NCI-H146 (cell line): ENCODE measurements around the gene SPACA9.

ENCODE experiments used
- DNase-seq: peaks from one replicate; lab custom pipeline; 2025; lab: John Stamatoyannopoulos, UW

SPACA9 gene

DNA sequence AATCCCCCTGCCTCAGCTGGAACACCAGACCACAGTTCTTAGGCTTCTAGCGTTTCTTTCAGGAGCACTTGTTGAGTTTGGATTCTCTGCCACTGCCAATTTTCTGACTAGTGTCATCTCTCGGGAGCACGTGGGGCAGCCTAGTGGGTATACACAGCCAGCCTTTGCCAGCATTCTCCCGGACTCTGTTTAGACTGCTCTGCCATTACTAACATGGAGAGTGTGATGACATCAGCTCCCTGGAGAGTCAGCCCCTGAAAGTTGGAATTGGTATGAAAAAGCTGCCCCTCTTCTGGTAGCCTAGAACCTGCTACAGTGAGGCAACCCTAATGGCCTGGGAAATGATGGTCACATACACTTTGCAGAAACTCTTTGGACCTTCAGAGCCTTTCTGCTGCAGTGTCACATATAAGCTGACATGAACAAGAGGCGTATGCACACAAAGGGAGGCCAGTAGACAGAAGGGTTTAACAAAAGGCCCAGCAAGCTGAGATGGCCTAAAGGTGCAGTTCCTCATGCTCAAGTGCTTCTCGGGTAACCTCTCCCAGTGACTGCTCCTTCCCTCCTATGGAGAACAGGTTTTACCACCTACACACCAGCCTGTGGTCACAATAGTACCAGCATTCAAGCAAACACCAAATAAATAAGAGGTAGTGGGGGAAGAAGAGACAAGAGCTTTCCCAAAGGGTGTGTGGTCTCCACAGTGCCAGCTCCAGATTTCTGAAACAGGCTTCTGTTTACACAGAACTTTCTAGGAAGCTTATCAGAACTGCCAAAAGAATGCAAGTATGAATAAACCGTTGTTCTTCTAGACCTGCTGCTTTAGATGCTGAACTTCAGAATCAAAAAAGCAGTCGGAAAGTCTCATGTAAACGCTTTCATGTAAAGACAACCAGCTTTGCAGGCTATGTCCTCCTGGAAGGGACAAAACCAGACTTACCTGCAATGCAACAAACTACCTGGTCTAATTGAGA is 16.5 kb downstream of the SPACA9 start:
- DNase-seq: no peak

DNA sequence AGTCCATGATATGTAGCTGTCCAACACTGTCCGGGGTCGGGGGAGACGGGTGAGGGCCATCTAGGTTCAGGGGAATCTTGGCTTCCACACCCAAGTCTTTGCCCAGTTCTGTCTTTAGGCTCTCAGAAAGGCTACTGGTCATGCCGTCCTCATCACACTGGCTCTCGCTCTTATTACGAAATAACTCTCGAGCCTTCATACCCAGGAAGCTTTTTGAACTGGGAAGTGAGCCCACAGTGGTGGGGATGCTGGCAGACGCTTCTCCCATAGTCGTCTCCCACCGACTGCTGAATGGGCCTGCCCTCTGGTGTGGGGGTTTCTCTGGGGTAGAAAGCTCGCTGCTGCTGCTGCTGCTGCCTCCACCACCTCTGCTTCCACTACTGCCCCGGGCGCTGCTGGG is 17.6 kb downstream of the SPACA9 start:
- no peak for DNase-seq

DNA sequence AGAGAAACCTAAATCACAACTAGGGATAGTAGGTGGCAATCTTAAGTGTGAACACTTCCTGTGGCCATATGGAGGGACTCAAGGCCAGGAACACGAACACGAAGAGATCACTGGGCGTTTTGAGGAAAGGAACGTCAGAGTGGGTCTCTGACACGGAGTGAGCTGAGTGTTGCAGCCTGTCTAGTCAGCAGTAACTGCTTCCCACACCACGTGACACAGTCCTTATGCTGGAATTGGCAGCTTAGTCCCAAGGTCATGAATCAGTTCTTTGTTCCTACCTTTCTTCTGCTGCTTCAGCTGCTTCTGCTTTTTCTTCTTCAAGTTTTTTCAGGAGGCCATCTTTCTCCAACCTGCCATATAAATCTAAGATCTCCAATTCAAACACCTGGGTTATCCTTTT is 18.2 kb downstream of the SPACA9 start:
- no peak for DNase-seq

DNA sequence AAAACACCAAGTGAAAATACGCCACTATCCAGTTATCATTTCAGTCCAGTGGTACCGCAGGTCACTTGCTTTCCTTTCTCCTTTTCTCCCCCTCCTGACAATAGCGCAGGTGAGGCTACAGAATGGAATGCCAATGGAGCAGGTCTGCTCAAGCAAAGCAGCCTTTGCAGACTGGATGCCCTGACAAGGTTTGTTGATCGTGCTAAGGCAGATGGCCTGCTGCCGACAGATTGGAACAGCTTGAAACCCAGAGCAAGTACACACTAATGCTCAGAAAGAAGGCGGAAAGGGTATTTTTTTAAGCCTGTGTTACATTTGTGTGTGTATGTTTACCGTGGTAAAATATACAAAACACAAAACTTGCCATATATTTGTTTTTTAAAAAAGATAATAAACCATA is 19.4 kb downstream of the SPACA9 start:
- DNase-seq: no peak

DNA sequence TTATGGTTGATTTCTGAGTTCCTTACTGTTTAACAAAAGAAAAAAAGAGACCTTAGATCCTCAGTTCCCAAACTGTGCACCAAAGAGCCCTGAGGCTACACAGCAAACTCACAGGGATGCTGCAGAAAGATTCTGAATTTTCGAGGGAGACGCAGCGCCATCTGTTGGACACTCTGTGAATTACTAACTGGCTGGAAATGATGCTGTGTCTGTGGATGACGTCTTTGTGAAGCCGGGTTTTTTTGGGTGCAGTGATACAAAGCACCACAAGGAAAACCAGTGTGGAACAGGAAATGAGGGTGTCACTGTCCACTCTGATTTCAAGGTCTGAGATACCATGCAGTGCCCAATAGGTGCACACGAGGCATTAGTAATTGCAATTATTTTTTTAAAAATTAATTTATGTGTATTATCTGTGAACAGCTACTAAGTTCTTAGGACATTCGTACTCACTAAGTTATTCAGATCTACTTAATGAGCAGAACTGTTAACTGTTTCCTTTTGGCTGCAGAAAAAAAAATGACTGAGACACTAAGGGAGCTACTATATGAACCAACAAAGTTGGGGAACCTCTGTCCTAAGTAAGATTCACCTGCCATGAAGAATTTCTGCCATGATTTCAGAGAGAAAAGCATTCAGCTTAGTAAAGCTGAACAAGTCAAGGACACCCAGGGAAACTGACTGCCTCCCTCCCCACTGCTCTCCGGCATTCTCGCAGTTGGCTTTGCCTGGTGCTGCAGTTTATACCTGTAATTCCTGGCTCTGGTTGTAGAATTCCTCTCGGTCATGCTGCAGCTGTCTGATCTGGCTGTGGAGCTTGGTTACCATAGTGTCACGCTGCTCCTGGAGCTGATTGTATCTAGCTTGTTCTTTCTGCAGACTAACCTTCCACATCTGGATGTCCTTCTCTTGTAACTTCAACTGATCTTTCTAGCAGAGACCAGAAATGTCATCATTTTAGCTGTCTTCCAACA is 23.4 kb downstream of the SPACA9 start:
- DNase-seq: peak; percentile 25

DNA sequence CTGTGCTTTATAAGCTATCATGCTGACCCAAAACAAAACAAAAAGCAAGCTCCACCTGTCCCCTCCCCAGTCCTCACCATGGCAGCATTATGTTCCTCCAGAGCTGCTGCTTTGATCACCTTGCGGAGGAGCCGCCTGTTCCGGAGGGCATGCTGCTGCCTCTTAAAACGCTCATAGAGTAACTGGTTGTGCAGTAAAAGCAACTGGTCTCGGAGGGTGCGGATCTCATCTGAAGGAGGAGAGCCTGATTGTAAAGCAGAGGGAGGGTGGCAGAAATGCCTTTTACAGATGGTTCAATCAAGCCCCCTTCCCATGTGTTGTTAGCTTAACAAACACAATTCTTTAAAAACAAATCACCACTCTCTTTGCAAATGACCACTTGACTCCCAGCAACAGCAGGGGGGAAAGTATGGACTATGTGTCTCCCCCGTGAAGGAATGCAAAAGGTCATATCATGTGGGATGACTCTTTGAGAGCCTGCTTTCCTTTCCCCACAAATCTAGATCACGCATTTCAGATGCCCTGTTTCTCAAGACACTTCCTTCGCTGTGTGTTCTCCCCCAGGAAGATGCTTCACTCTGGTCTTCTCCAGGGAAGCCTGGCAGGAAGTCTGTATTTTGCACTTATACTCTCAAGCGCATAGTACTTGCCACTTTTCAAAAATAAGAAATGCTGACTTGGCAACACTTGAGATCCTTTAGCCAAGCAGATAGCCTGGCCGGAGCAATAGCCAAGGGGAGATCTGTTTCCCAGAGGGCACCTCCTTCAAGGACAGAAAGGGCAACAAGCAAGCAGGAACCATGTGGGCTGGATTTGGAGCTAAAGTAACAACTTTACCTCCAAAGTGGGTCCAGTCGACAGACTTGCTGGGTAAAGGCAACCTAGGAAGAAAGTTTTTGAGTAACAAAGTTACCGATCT is 25.1 kb downstream of the SPACA9 start:
- DNase-seq: no peak

DNA sequence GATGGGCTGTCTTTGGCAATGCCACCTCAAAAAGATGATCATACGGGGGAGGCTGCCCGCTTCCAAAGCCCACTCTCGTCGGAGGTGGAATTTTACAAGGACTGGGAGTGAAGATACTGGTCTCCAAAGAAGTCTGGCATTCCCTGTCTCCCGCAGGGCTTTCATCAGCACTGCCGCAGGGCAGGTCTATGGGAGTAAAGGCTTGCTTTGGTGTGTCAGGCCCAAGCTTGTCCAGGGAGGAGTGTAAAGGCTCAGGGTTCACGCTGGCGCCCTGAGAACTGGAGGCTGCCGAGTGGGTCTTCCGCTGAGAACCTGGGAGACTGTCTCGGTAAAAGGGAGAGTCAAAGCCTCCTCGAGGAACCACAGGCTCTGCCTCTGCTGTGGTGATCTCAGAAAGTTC is 27.0 kb downstream of the SPACA9 start:
- no peak for DNase-seq

DNA sequence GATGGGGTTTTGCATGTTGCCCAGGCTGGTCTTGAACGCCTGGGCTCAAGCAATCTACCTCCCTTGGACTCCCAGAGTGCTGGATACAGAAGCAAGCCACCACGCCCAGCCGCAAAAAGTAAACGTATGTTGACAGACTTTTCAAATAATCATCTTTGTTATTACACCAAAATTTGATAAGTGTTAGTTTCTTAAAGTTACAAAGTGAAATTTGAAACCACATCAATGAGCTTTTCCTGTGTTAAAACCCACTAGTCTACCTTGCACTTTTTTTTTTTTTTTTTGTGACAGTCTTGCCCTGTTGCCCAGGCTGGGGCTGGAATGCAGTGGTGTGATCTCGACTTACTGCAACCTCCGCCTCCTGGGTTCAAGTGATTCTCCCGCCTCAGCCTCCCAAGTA is 29.9 kb downstream of the SPACA9 start:
- no peak for DNase-seq

DNA sequence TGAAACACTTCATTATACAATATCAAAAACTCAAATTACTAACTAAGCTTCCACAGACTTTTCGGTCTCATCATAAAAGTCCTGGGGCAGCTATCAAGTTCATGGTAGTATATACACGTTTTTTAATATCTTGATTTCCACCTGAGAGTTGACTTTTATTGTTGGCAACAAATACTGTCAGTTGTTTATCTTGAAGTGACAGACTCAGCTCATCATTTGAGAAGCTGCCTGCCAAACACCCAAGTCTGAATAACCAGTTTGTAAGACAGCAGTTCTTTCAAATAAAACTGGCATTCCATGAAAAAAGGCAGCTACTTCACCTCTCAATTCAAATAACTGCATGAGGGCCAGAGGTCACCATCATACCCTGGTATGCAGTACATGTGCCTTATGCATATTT is 30.6 kb downstream of the SPACA9 start:
- DNase-seq: no peak

DNA sequence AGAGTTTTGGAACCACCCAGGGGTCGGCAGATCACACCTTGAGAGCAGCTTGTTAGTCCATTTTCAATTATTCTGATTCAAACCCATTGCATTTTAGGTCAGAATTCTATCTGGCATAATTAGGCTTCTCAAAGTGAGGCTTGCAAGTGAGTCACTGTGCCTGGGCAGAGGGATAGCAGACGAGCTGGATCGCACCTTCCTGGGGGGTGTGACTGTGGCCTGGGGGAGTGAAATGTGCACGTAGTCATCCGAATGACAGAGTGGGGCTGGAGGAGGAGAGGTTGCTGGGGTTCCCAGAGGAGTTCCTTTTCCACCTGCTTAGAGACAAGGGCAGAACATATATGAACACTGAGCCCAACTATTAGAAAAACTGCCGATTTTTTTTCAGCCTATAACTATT is 31.7 kb downstream of the SPACA9 start:
- no peak for DNase-seq

DNA sequence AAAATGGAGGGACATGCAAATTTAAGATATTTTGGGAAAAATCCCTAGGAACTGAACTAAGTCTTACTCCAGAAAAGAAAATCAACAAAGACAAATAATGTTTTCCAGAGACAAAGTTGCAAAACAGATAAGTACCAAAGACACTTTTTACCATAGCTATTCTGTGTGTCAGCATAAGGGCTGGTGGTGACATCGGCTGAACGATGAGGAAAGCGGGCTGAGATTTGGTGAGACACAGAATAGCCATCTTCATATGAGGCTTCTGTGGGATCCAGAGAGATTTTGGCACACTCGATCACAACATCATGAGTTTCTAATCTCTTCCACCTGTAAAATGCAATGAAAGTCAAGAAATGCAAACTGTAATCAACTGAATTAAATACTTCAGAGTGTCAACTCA is 33.4 kb downstream of the SPACA9 start:
- no peak for DNase-seq

DNA sequence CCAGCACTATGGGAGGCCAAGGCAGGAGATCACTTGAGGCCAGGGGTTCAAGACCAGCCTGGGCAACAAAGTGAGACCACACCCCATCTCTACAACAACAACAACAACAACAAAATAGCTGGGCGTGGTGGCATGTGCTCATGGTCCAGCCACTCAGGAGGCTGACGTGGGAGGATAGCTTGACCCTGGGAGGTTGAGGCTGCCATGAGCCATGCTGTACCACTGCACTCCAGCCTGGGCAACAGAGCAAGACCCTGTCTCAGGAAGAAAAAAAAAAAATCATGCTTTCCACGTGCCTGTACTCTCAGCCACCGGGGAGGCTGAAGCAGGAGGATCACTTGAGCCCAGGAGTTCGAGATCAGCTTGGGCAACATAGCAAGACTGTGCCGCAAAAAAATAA is 36.2 kb downstream of the SPACA9 start:
- no peak for DNase-seq

DNA sequence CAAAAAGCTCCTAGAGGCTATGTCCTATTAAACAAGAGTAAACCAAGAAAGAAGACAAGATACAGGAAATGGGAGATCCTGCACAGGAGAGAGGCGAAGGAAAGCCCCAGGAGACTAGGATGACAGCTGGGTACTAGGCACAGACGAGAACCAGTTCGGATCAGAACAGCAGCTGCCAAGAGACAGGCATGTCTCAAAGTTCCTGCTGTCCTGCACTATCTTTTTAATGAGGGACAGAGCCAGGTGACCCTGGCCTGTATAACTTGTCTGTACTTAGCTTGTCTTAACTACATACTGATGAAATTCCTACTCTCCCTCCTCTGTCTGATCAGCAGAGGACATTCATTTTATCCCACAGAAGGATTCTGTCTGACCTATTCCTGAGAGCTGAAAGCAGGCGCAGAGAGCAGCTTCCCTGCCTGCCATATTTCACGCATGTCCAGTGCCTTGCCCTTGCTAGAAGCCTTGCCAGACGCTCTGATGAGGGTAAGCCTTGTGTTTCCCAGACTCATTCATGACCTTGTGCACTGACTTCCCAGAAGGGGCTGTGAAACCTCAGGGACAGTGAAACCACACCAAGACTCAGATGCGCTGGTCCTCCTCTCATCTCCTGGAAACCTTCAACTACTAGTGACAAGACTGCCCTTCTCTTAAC is 41.0 kb downstream of the SPACA9 start:
- DNase-seq: no peak

DNA sequence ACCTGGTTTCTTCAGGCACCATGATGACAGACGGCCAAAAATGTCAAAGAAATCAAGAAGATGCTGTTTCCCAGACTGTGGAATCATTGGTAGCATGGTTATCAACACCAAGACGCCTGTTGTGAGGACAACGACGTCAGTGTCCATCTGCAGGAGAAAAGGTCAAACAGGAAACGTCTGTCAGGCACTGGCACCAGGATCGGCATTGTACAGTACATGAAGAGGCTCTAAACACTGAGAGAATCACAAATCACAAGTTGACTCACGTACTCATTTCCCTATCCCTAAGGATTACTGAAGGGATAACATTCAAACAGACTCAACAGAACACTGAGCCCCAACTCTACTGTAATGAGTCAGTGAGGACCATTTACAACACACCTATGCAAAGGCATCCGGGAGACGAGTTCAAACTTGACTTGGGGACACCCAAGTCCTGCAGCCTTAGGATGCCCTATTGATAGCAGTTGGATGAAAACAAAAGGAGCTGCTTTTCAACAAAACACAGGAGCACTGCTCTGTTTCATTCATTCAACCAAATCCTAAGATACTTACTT is 44.7 kb downstream of the SPACA9 start:
- DNase-seq: no peak

DNA sequence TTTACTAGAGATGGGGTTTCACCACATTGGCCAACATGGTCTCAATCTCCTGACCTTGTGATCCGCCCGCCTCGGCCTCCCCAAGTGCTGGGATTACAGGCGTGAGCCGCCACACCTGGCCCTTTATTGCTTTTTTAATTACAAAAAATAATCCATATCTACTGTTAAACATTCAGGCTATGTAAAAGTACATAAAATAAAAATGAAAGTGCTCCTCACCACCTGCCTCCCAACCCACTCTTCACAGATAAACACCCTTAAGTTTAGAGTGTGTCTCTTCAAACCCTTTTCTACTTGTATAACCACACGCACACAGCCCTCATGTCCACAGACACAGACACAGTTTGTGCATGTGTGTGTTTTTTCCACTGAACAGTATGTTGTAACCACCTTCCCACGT is 49.0 kb downstream of the SPACA9 start:
- no peak for DNase-seq

DNA sequence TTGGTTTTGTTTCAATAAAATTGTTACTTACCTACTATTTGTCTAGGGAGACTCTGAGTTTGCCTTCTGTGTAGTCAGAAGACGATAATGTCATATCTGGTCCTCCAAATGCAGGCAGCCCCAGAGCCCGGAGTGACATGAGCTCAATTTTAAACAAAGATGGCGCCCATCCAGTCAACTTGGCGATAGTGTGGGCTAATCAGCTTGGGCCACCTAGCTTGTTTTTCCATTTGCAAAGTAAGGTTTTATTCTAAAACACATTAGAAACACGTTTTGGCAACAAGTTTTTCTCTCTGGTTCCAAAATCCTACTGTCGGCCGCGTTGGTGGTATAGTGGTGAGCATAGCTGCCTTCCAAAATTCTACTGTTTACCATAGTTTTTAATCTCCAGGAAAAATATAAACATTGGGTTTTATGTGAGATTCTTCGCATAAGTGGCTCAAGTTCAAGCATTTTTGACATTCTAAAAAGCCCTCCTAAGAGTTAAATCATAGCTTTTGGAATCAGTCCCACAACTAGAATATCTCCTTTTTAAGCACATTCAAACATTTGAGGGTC is 52.6 kb downstream of the SPACA9 start:
- no peak for DNase-seq

DNA sequence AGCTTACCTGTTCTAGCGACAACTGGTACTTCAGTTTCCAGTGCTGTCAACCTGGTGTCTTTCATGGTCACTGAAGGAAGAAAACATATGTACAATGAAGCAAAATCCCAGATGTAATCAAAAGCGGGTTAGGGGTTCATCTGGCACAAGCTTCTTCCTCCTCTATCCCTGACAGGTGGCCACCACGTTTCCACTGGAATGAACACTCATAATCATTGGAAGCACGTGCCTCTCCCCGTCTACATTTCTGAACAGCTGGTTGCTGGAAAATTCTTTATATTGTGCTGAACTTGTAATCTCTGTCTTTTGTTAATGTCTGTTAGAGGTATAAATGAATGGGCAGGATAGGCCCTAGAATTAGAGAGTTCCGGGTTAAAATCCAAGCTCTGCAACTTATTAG is 56.3 kb downstream of the SPACA9 start:
- no peak for DNase-seq

DNA sequence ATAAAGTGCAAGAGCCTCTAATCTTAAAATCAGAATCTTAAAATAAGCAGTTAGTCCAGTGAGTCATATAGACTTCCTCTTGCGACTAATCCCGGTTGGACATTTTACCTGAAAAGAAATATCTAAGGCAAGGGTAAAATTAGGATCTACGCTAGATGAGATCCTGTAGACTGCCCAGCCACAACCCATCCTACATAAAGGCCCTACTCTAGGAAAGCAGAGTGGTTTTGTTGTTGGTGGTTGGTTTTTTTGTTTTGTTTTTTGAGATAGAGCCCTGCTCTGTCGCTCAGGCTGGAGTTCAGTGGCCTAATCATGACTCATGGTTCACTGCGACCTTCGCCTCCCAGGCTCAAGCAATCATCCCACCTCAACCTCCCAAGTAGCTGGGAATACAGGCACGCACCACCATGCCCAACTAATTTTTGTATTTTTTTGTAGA is 58.8 kb downstream of the SPACA9 start:
- DNase-seq: no peak

DNA sequence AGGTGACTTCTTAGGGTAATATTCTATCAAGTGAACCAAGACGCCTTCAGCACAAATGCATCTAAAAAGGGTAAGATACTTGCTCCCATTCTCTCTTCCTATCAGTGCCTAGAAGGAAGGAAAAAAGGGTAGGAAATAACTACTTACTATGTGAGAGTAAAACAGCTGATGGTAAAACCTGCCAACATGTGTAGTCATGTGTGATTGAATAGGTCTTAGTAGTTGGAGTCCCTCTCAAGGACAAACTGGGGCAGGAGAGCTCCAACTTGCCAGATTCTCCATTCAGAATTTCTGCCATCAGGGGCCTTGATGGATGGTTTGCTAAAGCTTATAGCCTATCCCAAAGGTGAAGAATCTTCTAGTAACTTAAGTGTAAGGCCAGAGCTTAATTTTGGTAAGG is 60.5 kb downstream of the SPACA9 start:
- no peak for DNase-seq
